H1 (cell line): Measurements from ENCODE around the gene SMIM17. TPM values are rescaled to one million over a fixed set of nuclear protein-coding genes. Genes with fewer than 3 reads are reported as not detected.
"Not testable (repeated sequence)": the region's sequence is repeated elsewhere in the genome, so short reads cannot be mapped to it uniquely, and the experiment has no call there.

Experiments used
- CTCF ChIA-PET: fragments of 300-600 bp; sonication (Branson Sonifier 250); formaldehyde crosslinking; loops from one replicate; lab custom pipeline; 2021; ENCODE audit not compliant: partially characterized antibody; lab: Charles Lee
- POLR2A ChIA-PET: fragments of 300-600 bp; sonication (Branson Sonifier 250); formaldehyde crosslinking; loops from one replicate; lab custom pipeline; 2021; ENCODE audit warnings: inconsistent platforms; ENCODE audit not compliant: partially characterized antibody; lab: Charles Lee
- DNase-seq, 2 experiments: peaks; one replicate each; pipeline versions ENCODE4 v3.0.0 to v3.0.0-alpha.2; 2010 to 2022; ENCODE audit warnings: low spot score in 2 of 2, low read depth in 1 of 2, mixed read lengths in 1 of 2
- FAIRE-seq: peaks from 2 replicates; lab custom pipeline; 2011; peaks lifted over from hg19 to GRCh38; lab: Jason Lieb, UNC
- H2AFZ ChIP-seq: 2 replicates; pipeline ENCODE4 v1.8.1; 2012; ENCODE audit warnings: low read length, inconsistent platforms
- H2AK5ac ChIP-seq: 2 replicates; pipeline ENCODE4 v1.6.1; 2013; ENCODE audit warnings: low read depth, low read length
- H2BK120ac ChIP-seq: replicated peaks from 2 replicates; pipeline ENCODE3; 2013; ENCODE audit warnings: low read depth, low read length, inconsistent platforms
- H2BK12ac ChIP-seq: 2 replicates; pipeline ENCODE4 v1.6.1; 2013; ENCODE audit warnings: low read depth, low read length
- H2BK15ac ChIP-seq: 2 replicates; pipeline ENCODE4 v1.6.1; 2013; ENCODE audit warnings: low read length
- H2BK20ac ChIP-seq: 2 replicates; pipeline ENCODE4 v1.6.1; 2013; ENCODE audit warnings: low read length
- H2BK5ac ChIP-seq: 2 replicates; pipeline ENCODE4 v1.6.1; 2013; ENCODE audit warnings: low read depth, low read length
- H3K14ac ChIP-seq: 2 replicates; pipeline ENCODE4 v1.6.1; 2013; ENCODE audit warnings: inconsistent platforms; ENCODE audit not compliant: insufficient read length
- H3K18ac ChIP-seq: 2 replicates; pipeline ENCODE4 v1.6.1; 2013; ENCODE audit warnings: low read length; ENCODE audit errors: extremely low read depth
- H3K23ac ChIP-seq: 2 replicates; pipeline ENCODE4 v1.6.1; 2013; ENCODE audit warnings: inconsistent platforms; ENCODE audit not compliant: insufficient read length
- H3K23me2 ChIP-seq: 2 replicates; pipeline ENCODE4 v1.6.1; 2013; ENCODE audit warnings: low read depth, low read length
- H3K27ac ChIP-seq: 2 replicates; pipeline ENCODE4 v1.6.1; 2011; ENCODE audit warnings: low read depth, low read length, inconsistent platforms
- H3K27me3 ChIP-seq, 4 experiments: replicated peaks in 1 of 4; 1 replicate in 1 of 4; 2 replicates in 3 of 4; pipeline versions ENCODE4 v1.6.1 to v1.8.1; 2011 to 2013; ENCODE audit warnings: low read length in 3 of 4, mild to moderate bottlenecking in 3 of 4, inconsistent platforms in 2 of 4, mixed read lengths in 2 of 4, moderate library complexity in 1 of 4; ENCODE audit not compliant: control insufficient read depth in 3 of 4, insufficient read depth in 3 of 4; ENCODE audit errors: extremely low read depth in 1 of 4
- H3K36me3 ChIP-seq, 4 experiments: 2 replicates each; pipeline versions ENCODE4 v1.6.1 to v1.8.1; 2011 to 2013; ENCODE audit warnings: mild to moderate bottlenecking in 4 of 4, low read length in 3 of 4, moderate library complexity in 2 of 4, control low read depth in 1 of 4, inconsistent platforms in 1 of 4; ENCODE audit not compliant: insufficient read depth in 4 of 4, control insufficient read depth in 2 of 4
- H3K4ac ChIP-seq: replicated peaks from 2 replicates; pipeline ENCODE3; 2013; ENCODE audit warnings: low read length, low read depth, mixed read lengths, inconsistent platforms; ENCODE audit not compliant: insufficient read length
- H3K4me1 ChIP-seq, 4 experiments: replicated peaks in 1 of 4; 1 replicate in 1 of 4; 2 replicates in 3 of 4; pipeline versions ENCODE4 v1.6.1 to v1.8.1; 2011 to 2013; ENCODE audit warnings: low read length in 3 of 4, inconsistent platforms in 2 of 4, mixed read lengths in 1 of 4; ENCODE audit not compliant: insufficient read depth in 4 of 4, control insufficient read depth in 3 of 4
- H3K4me2 ChIP-seq, 2 experiments: 2 replicates each; pipeline versions ENCODE4 v1.6.1 to v1.8.1; 2011 to 2013; ENCODE audit warnings: low read depth in 2 of 2, low read length in 2 of 2, control low read depth in 1 of 2, inconsistent platforms in 1 of 2, mild to moderate bottlenecking in 1 of 2; ENCODE audit not compliant: insufficient read depth in 1 of 2
- H3K4me3 ChIP-seq, 4 experiments: fragments of 200-600, 300-600 bp in 1 of 4; sonication (generic), shearing (Covaris generic), sonication (Bioruptor Twin) in 1 of 4; 2 replicates each; pipeline versions ENCODE4 v1.5.1 to v1.8.1; 2011 to 2016; ENCODE audit warnings: low read length in 4 of 4, low read depth in 3 of 4, control low read depth in 2 of 4, inconsistent platforms in 2 of 4, mild to moderate bottlenecking in 2 of 4, mixed read lengths in 1 of 4, moderate library complexity in 1 of 4; ENCODE audit not compliant: insufficient read depth in 2 of 4; ENCODE audit errors: extremely low read depth in 1 of 4
- H3K56ac ChIP-seq: replicated peaks from 2 replicates; pipeline ENCODE3; 2013; ENCODE audit warnings: low read depth, mild to moderate bottlenecking, mixed read lengths, low read length, inconsistent platforms; ENCODE audit not compliant: insufficient read length
- H3K79me1 ChIP-seq: 2 replicates; pipeline ENCODE4 v1.6.1; 2013; ENCODE audit warnings: low read depth, low read length, control low read depth
- H3K79me2 ChIP-seq, 2 experiments: 2 replicates each; pipeline versions ENCODE4 v1.6.1 to v1.8.1; 2012 to 2013; ENCODE audit warnings: low read length in 2 of 2, mild to moderate bottlenecking in 2 of 2, inconsistent platforms in 1 of 2; ENCODE audit not compliant: insufficient read depth in 2 of 2, control insufficient read depth in 1 of 2
- H3K9ac ChIP-seq, 4 experiments: replicated peaks in 1 of 4; 1 replicate in 1 of 4; 2 replicates in 3 of 4; pipeline versions ENCODE4 v1.6.1 to v1.8.1; 2011 to 2013; ENCODE audit warnings: low read depth in 3 of 4, low read length in 3 of 4, control low read depth in 2 of 4, mild to moderate bottlenecking in 2 of 4, moderate library complexity in 2 of 4, inconsistent platforms in 1 of 4; ENCODE audit errors: extremely low read depth in 1 of 4
- H3K9me3 ChIP-seq, 2 experiments: 2 replicates each; pipeline versions ENCODE4 v1.6.1 to v1.8.1; 2012 to 2013; ENCODE audit warnings: mild to moderate bottlenecking in 2 of 2, moderate library complexity in 2 of 2, control low read depth in 1 of 2, inconsistent platforms in 1 of 2, low read depth in 1 of 2, low read length in 1 of 2, mixed read lengths in 1 of 2; ENCODE audit not compliant: insufficient read depth in 2 of 2
- H4K20me1 ChIP-seq, 2 experiments: replicated peaks in 1 of 2; 2 replicates each; pipeline versions ENCODE3 to v1.8.1; 2011 to 2013; ENCODE audit warnings: inconsistent platforms in 2 of 2, low read length in 2 of 2, mild to moderate bottlenecking in 1 of 2; ENCODE audit not compliant: insufficient read depth in 2 of 2, control insufficient read depth in 1 of 2
- H4K5ac ChIP-seq: 2 replicates; pipeline ENCODE4 v1.6.1; 2013; ENCODE audit warnings: low read length, low read depth, mixed read lengths, inconsistent platforms; ENCODE audit not compliant: insufficient read length
- H4K8ac ChIP-seq: 2 replicates; pipeline ENCODE4 v1.8.0; 2013; ENCODE audit warnings: mild to moderate bottlenecking, moderate library complexity, low read length, inconsistent platforms; ENCODE audit not compliant: insufficient read depth; ENCODE audit errors: extremely low read depth
- H4K91ac ChIP-seq: replicated peaks from 2 replicates; pipeline ENCODE3; 2013; ENCODE audit warnings: low read length, mixed read lengths, inconsistent platforms; ENCODE audit not compliant: insufficient read length
- WGBS, 2 experiments: shearing (Covaris generic) in 1 of 2; methylation state at CpG; one replicate each; pipeline versions ENCODE4 v1.1.6 to v1.1.7; 2013 to 2015; ENCODE audit warnings: low lambda C conversion rate in 2 of 2, mixed read lengths in 2 of 2, inconsistent platforms in 1 of 2, low coverage in 1 of 2, missing lambda C conversion rate in 1 of 2; ENCODE audit not compliant: insufficient replicate concordance in 2 of 2, insufficient coverage in 1 of 2, insufficient read length in 1 of 2; ENCODE audit errors: extremely low coverage in 1 of 2, missing lambda C conversion rate in 1 of 2; 5-methylcytosine and 5-hydroxymethylcytosine counted together
- polyA plus RNA-seq, 7 experiments: library from polyadenylated mRNA; depleted of rRNA in 3 of 7; stranded (reverse) in 5 of 7; unstranded in 2 of 7; fragments of >200 nt in 5 of 7; fragments of 200-250 nt in 2 of 7; gene quantifications; 1 replicate in 5 of 7; 2 replicates in 1 of 7; 4 replicates in 1 of 7; pipeline versions ENCODE4 v1.2.1 to v1.2.3, GENCODE V29; 2011 to 2013; ENCODE audit warnings: missing spikeins in 2 of 7, mixed read lengths in 2 of 7
- total RNA-seq: library from RNA; stranded (reverse); fragmentation: NEBNext Ultra II Directional; extraction: Animal tissue kit (Norgen Biotek cat#: 25700); gene quantifications from 2 replicates; pipeline ENCODE4 v1.2.1, GENCODE V29; 2021

SMIM17 gene
- total and polyA plus RNA-seq, 2 of the 8 experiments (the other 6 are each of a cell fraction or from before 2014, with no cell fraction given), result 0.06 TPM; not detected in 1

- H3K4me2 ChIP-seq, H2AFZ ChIP-seq, H3K79me1 ChIP-seq, H3K56ac ChIP-seq, H3K4me3 ChIP-seq, H2BK120ac ChIP-seq, CTCF ChIA-PET, H2BK15ac ChIP-seq, H3K4ac ChIP-seq, H2BK20ac ChIP-seq, H4K91ac ChIP-seq, H4K5ac ChIP-seq, H3K9ac ChIP-seq, H4K20me1 ChIP-seq, H2BK12ac ChIP-seq, H3K23me2 ChIP-seq, DNase-seq, POLR2A ChIA-PET, H3K4me1 ChIP-seq, H3K18ac ChIP-seq, H2AK5ac ChIP-seq, H3K14ac ChIP-seq, H3K79me2 ChIP-seq, H3K27ac ChIP-seq, H3K36me3 ChIP-seq, H2BK5ac ChIP-seq, H4K8ac ChIP-seq, H3K23ac ChIP-seq, H3K27me3 ChIP-seq: not testable (repeated sequence)
- 100% methylated on average over 1 of the region's 2 CpGs; no CpG with 5 or more reads in 1 of the 2 experiments for WGBS, 2 experiments
- H3K9me3 ChIP-seq, result peaks cover 52 to 83% of the 10 kb centered on the region in 2 experiments
- peak; percentile 19 for FAIRE-seq
Measured at GRCh38 chr19:56672610-56673009, 29.7 kb downstream of the SMIM17 start.
